Retinal pigment epithelial cell (primary cell): ENCODE results near the gene PCSK6.

Experiments
- DNase-seq: peaks from one replicate; pipeline ENCODE4 v3.0.0-alpha.2; 2010; ENCODE audit warnings: low read depth
- H3K4me3 ChIP-seq: 2 replicates; pipeline ENCODE4 v1.5.1; 2011; ENCODE audit warnings: mild to moderate bottlenecking, low read length, control low read depth, moderate library complexity
- CTCF ChIP-seq: conservative IDR thresholded peaks from 2 replicates; pipeline ENCODE4 v1.5.1; 2011; ENCODE audit warnings: low read depth, low read length, control low read depth, inconsistent platforms

PCSK6 gene

GRCh38 chr15:101498717-101499480 is 9.4 kb upstream of the PCSK6 start:
- TF ChIP-seq CTCF, result no peak
- no peak for DNase-seq
- H3K4me3 ChIP-seq, result no peak overlapping the region

- H3K4me3 ChIP-seq, result no peak overlapping the region
- TF ChIP-seq CTCF, result no peak
- DNase-seq, result no peak
Measured at GRCh38 chr15:101498076-101498716, 8.7 kb upstream of the PCSK6 start.

DNA sequence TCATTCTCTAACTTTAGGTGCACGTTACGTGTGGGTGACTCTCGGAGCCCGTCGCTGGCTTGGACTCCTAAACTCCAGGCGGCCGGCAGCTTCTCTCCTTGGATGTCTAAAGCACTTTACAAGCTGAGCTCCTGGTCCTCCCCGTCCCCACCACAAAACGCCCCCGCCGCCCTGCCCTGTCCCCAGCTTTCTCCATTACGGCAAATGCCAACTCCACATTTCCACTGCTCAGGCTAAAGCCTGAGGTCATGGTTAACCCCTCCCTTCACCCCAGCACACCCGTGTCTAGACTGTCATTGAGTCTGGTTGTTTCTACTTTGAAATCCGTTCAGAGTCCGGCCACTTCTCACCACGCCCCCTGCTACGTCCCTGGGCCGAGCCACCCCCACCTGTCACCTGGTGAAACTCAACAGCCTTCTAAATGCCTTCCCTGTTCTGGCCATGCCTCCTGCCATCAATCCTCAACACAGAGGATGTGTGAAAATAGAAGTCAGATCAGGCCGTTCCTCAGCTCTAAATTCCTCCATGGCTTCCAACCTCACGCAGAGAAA is 8.1 kb upstream of the PCSK6 start:
- no peak overlapping the region for H3K4me3 ChIP-seq
- no peak for DNase-seq
- no peak for TF ChIP-seq CTCF

GRCh38 chr15:101497017-101497416 is 7.5 kb upstream of the PCSK6 start:
- DNase-seq, result no peak
- no peak for TF ChIP-seq CTCF
- no peak overlapping the region for H3K4me3 ChIP-seq

- no peak overlapping the region for H3K4me3 ChIP-seq
- TF ChIP-seq CTCF, result no peak
- DNase-seq, result no peak
Measured at GRCh38 chr15:101496198-101496986, 6.9 kb upstream of the PCSK6 start.

GRCh38 chr15:101495334-101496197 is 6.1 kb upstream of the PCSK6 start:
- DNase-seq, result no peak
- H3K4me3 ChIP-seq, result no peak overlapping the region
- TF ChIP-seq CTCF, result no peak
